Measurements from ENCODE around the gene SIPA1L2.
"Not testable (repeated sequence)": the region's sequence is repeated elsewhere in the genome, so short reads cannot be mapped to it uniquely, and the experiment has no call there.

Gene SIPA1L2

GRCh38 chr1:232612836-232613235 is 17.1 kb downstream of the SIPA1L2 start:
- DNase-seq, result not testable (repeated sequence)

DNA sequence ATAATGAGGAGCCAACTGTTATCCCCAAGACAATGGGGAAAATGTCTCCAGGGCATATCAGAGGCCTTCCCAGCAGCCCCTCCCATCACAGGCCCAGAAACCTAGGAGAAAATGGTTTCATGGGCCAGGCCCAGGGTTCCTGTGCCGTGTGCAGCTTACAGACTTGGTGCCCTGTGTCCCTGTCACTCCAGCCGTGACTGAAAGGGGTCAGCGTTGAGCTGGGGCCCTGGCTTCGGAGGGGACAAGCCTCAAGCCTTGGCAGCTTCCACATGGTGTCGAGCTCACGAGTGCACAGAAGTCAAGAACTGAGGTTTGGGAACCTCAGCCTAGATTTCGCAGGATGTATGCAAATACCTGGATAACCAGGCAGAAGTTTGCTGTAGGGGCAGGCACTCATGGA is 18.1 kb downstream of the SIPA1L2 start:
- no peak for DNase-seq

DNA sequence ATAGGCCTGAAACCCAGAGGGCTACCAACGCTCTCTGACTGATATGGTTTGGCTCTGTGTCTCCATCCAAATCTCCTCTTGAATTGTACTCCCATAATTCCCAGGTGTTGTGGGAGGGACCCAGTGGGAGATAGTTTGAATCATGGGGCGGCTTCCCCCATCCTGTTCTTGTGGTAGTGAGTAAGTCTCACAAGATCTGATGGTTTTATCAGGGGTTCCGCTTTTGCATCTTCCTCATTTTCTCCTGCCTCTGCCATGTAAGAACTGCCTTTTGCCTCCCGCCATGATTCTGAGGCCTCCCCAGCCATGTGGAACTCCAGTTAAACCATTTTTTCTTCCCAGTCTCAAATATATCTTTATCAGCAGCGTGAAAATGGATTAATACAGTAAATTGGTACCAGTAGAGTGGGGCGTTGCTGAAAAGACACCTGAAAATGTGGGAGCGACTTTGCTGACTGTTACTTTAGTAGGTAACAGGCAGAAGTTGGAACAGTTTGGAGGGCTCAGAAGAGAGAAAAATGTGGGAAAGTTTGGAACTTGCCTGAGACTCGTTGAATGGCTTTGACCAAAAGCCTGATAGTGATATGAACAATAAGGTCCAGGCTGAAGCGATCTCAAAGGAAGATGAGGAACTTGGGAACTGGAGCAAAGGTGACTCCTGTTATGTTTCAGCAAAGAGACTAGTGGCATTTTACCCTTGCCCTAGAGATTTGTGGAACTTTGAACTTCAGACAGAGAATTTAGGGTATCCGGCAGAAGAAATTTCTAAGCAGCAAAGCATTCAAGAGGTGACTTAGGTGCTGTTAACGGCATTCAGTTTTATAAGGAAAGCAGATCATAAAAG is 18.8 kb downstream of the SIPA1L2 start:
- not testable (repeated sequence) for DNase-seq

DNA sequence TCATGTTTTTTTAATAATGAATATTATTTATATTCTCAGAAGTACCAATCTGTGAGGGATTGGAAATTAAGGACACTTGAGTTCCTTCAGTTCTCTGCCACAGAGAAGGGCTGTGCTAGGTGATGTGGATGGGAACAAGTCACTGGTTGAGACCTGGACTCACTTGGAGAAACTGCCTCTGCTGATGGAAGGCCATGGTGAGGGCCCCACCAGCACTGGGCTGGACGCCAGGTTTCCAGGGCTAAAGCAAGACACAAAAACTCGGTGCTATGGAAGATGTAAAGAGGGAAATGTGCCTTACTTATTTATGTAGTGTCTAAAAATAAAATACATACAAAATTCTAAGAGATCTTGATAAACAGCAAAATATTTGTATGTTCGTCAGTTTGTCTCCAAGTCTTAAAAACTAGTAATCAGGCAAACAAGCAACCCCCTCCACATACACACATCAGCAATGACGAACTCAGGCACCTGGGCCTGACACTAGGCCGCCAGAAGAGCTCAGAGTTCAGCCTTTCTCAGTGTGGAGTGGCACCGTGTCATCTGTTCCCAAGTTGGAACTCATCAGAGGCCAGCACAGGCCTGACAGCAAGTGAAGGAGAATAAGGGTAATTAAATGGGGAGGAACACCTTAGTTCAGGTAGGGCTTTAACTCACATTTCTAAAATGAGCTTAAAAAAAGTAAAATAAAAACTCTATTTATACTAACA is 19.6 kb downstream of the SIPA1L2 start:
- no peak for DNase-seq

- no peak for DNase-seq
These were observed 21.5 kb downstream of the SIPA1L2 start for GRCh38 chr1:232608427-232608826.

- DNase-seq, result no peak
These were observed 27.3 kb downstream of the SIPA1L2 start for GRCh38 chr1:232602622-232603021.

DNA sequence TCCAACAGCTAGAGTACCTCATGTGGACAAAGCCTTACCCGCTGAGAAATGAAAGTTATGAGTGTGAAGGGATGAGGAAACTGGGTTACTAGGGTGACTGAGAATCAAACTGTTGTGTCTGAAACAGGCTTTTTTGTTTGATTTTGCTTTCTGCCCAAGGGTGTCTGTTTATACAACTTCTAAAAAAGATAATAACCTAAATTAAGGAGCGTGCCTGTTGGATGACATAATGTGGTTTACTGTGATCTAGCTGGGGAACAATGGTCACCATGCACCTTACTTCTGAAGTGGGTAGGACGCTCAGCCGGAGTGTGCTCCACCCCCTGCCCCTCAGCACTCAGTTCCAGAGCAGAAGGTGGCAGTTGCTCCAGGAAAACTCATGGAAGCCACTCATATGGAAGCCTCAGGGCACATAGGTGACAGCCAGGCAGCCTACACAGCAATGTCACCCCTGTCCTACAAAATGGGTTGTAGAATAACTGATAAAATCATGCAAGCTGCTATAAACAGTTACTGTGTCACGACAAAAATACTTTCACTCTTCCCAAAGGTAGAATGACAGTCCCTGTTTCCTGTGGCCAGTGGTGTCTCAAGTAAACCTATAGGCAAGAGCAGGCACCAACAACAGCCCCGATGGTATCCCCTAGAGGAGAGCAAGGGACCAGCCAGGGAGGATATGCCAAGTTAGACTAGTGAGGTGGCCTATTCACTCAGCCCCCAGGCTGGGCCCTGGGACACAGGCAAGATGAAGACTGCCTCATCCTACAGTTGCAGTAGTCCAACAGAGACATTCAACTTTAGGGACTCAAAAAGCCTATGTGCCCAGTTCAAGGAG is 29.3 kb downstream of the SIPA1L2 start:
- DNase-seq, result peak; percentile 75

DNA sequence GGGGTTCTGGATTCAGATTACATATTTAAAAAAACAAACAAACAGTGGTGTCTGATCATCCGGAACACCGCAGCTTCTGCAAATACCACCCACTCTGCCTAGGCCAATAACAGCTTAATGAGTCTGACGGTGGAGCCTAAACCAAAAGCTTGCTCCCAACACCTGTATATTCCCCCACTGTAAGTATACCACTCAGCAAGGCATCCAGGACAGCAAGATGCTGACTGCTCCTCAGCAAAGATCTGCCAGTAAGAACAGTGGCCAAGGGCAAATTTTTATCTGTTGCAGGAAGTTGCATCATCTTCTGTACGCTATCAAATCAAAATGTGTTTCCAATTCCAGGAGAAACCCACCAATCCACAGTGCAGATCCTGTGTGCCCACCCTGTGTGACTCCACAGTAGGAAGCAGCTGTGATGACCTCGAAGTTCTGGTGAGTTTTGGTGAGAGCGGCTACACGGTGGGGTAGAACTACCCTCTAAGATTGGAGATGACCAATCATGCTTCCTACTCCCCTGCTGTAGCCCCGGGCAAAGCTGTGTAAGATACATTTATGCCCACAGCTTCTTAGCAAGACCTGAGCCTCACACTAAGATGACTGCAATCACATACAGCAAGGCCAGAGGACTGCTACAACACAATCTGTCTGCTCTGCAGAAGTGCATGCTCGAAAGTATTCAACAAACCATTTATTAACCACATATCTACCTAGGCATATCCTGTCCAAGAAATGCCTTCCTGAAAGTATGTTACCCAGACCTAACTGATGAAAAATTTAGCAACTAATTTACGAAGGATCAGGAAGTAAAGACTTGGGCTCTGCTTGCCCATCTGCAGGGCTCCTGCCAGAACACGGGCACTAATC is 30.5 kb downstream of the SIPA1L2 start:
- DNase-seq, result peak; percentile 90

DNA sequence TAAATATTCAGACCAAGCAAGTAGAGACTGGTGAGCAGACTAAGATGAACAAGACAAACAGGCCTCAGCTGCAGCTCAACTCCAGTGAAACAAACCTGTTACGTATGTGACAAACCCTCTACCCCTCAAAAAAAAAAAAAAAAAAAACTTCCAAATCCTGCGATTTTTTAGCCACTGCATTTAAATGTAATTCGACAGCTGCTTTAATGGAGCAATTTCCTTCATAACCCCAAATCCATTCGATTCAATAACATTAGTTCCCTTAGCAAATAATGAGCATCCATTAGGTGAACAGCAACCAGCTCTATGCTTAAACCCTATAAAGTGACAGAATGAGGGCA is 31.1 kb downstream of the SIPA1L2 start:
- no peak for DNase-seq

- DNase-seq, result no peak
These were observed 31.8 kb downstream of the SIPA1L2 start for GRCh38 chr1:232598133-232598532.

- no peak for DNase-seq
These were observed 32.2 kb downstream of the SIPA1L2 start for GRCh38 chr1:232597721-232598120.

- DNase-seq, result no peak
These were observed 33.1 kb downstream of the SIPA1L2 start for GRCh38 chr1:232596666-232597303.

- DNase-seq, result no peak
These were observed 34.9 kb downstream of the SIPA1L2 start for GRCh38 chr1:232594768-232595698.

DNA sequence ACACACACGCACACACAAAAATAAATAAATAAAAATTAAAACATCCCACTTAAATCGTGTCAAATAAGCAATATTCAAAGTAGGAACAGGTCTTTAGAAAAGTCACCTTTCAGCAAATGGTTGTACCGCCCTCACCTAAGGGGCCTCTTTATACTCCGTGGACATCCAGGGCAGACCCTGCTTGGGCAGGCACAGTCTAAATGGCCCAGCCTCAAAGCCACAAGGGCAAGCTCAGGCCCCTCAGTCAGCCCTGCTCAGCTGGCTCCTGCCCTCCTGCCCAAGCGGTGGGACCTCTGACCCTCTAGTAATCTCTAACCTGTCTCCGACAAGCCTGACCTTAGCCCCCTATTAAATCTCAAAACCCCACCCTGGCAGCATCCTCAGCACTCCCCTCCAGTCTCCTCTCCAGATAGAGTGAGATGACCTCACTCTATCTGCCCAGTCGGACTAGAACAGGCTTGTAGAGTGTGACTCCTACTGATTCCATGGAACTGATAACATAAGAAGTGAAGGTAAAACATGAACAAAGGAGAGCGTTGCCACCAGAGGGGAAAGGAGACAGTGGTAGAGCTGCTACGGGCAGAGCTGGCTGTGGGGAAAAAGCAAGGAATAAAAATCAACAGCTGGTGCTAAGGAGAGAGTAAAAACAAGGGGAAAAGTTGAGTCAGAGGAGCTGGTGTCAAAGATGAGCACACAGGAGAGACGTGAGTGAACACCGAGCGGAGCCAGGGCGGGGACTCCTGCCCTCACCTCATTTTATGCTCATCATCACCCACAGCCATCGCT is 36.0 kb downstream of the SIPA1L2 start:
- DNase-seq, result no peak

GRCh38 chr1:232591344-232591743 is 38.6 kb downstream of the SIPA1L2 start:
- no peak for DNase-seq

GRCh38 chr1:232590744-232591082 is 39.2 kb downstream of the SIPA1L2 start:
- DNase-seq, result no peak

GRCh38 chr1:232589812-232590743 is 39.9 kb downstream of the SIPA1L2 start:
- no peak for DNase-seq

DNA sequence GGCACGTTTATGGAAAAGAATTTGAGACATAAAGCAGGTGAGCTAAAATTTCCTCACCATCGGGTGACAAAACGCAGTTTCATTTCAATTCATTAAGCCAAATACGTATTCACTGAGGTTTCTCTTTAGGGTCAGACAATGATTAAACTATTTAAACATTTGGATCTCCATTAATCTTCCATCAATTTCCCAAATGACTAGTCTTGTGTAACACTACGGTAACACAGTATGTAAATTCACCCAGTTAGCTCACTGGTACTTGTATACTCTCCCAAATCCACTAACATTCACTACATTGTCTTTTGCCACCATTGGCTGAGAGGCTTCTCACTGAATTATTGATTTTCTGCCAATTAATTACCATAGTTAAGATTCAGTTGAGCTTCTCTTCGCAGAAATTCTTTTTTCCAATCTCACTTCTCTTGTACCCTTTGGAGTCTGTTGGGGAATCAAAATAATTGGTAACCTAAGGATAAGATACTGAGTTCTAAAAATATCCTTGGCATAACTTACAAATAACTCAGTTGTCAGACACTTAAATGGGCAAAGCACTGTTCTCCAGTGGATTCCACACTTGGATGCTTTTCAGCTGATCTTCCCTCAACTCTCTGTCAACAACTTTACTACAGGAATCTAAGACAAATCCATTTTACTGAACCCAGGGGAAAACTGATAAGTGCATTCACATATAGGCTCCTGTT is 40.7 kb downstream of the SIPA1L2 start:
- no peak for DNase-seq
